ENCODE measurements around the gene FAM89A. TPM values are rescaled to one million over a fixed set of nuclear protein-coding genes. Genes with fewer than 3 reads are reported as not detected.

The FAM89A gene
- total and polyA plus RNA-seq, 2 donors (not counting 3 experiments of a cell fraction or from before 2014, with no cell fraction given): 21.0 to 24.0 TPM

DNA sequence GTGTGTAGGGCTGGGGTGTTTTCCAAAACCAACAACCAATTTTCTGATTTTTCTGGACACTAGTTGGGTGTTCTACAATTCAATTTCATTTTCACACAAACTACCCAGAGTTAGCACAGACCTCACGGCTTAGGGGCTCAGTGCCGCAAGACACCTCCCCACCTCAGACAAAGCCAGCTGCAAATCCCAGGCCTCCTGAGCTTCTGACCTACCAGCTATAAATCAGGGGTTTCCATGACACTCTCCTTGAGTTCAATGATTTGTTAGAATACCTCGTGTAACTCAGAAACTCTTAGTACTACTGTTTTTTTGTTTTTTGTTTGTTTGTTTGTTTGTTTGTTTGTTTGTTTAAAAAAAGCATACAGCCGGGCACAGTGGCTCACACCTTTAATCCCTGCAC lies 28.7 kb upstream of the FAM89A start:
- intact Hi-C loops (cut with micrococcal nuclease): no loop called here
- POLR2A ChIA-PET: no interaction called here
- dilution Hi-C loops (cut with MboI; ENCODE audit: extremely low pct_ligation_motif_present, low sequenced_read_pairs): no loop called here

More for the DNA sequence above, 28.7 kb upstream of the FAM89A start:
- H3K4me3 ChIP-seq (replicated peaks in 1 of 3; ENCODE audit: insufficient read depth in 1 of 3, low read depth in 1 of 3, low read length in 3 of 3): no peak overlapping the region
- H3K4me2 ChIP-seq (ENCODE audit: insufficient read depth, low read length): no peak overlapping the region
- H3K27me3 ChIP-seq (ENCODE audit: control insufficient read depth in 2 of 2, insufficient read depth in 2 of 2, low read length in 2 of 2): peaks cover 0 to 4% of the 10 kb centered on the region in 2 experiments
- CTCF ChIA-PET: interaction anchor here (0.9 to 3.3 kb wide), 4 partner anchors 15 to 91 kb away, joined by 3 to 18 read pairs (median 3); partner anchors contain the start of gene TTC13
- H3K36me3 ChIP-seq (ENCODE audit: control insufficient read depth in 2 of 2, extremely low read depth in 1 of 2, insufficient read depth in 2 of 2, low read length in 2 of 2): no peaks in the 10 kb centered on the region
- DNase-seq (ENCODE audit: low read depth, low spot score) (no peak), FAIRE-seq (no peak)
- BruUV-seq (replicated peaks): no TSS peak
- peaks cover 13% of the 10 kb centered on the region for H3K4me1 ChIP-seq (ENCODE audit: control insufficient read depth, extremely low read depth, insufficient read depth, low read length)
- no peak overlapping the region for H2AFZ ChIP-seq (ENCODE audit: low read depth, low read length)
- H3K27ac ChIP-seq (ENCODE audit: insufficient read depth, low read depth, low read length): no peak overlapping the region
- H3K79me2 ChIP-seq (ENCODE audit: control insufficient read depth, insufficient read depth, low read length): no peaks in the 10 kb centered on the region
- H3K9me1 ChIP-seq (replicated peaks; ENCODE audit: control insufficient read depth, extremely low read depth, insufficient read depth, low read length): no peaks in the 10 kb centered on the region
- no peaks in the 10 kb centered on the region for H4K20me1 ChIP-seq (replicated peaks; ENCODE audit: control insufficient read depth, extremely low read depth, insufficient read depth, low read length)
- TF ChIP-seq MAX (IDR thresholded peaks at IDR 0.05; ENCODE audit: insufficient read depth, insufficient read length) (no peak), MYC (IDR thresholded peaks at IDR 0.05; ENCODE audit: low read depth, low read length) (no peak), POLR2A (IDR thresholded peaks at IDR 0.05; ENCODE audit: low read depth, low read length) (no peak), FOS (IDR thresholded peaks at IDR 0.05; ENCODE audit: borderline replicate concordance, insufficient read depth, low read length) (no peak), EZH2 (IDR thresholded peaks at IDR 0.05; ENCODE audit: borderline replicate concordance, low read depth, low read length, severe bottlenecking) (no peak), JUN (IDR thresholded peaks at IDR 0.05; ENCODE audit: borderline replicate concordance, insufficient read depth, insufficient read length, low read depth) (no peak), GATA2 (IDR thresholded peaks at IDR 0.05; ENCODE audit: insufficient read depth, insufficient read length, low read depth, low read length) (no peak), POLR2AphosphoS5 (IDR thresholded peaks at IDR 0.05; ENCODE audit: insufficient read depth, low read depth, low read length) (no peak)
- TF ChIP-seq, protein P1, sequence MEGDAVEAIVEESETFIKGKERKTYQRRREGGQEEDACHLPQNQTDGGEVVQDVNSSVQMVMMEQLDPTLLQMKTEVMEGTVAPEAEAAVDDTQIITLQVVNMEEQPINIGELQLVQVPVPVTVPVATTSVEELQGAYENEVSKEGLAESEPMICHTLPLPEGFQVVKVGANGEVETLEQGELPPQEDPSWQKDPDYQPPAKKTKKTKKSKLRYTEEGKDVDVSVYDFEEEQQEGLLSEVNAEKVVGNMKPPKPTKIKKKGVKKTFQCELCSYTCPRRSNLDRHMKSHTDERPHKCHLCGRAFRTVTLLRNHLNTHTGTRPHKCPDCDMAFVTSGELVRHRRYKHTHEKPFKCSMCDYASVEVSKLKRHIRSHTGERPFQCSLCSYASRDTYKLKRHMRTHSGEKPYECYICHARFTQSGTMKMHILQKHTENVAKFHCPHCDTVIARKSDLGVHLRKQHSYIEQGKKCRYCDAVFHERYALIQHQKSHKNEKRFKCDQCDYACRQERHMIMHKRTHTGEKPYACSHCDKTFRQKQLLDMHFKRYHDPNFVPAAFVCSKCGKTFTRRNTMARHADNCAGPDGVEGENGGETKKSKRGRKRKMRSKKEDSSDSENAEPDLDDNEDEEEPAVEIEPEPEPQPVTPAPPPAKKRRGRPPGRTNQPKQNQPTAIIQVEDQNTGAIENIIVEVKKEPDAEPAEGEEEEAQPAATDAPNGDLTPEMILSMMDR (IDR thresholded peaks at IDR 0.05; ENCODE audit: extremely low read depth in 1 of 2, insufficient read depth in 1 of 2, low read depth in 1 of 2, low read length in 2 of 2): no peak
- H3K9me3 ChIP-seq (replicated peaks; ENCODE audit: control insufficient read depth, insufficient read depth, low read length): no peaks in the 10 kb centered on the region
- no peak overlapping the region for H3K9ac ChIP-seq (replicated peaks; ENCODE audit: extremely low read depth, insufficient read depth, low read length)

All from endothelial cell of umbilical vein (primary cell).